ENCODE measurements around the gene LRP1B.

The LRP1B gene

DNA sequence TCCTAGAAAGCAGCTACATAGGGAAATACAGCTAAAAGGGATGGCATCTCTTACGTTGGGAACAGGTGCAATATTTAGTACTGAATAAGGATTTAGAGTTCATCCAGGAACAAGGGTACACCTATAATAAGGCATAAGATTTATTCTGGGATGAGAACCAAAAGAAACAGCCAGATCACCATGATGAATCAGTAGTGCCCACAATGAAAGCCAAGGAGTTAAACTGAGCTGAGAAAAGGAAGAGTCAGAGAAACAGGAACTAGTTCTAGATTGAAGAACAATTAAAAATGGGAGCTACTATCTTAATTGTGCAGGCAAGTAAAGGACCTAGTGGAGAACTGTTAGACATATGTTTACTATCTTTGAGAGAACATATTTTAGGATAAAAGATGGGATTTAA lies 692.3 kb downstream of the LRP1B start:
- no peak for DNase-seq (ENCODE audit: extremely low read depth, low read depth)
- TF ChIP-seq CTCF (IDR thresholded peaks at IDR 0.05; ENCODE audit: low read depth, low read length): no peak

DNA sequence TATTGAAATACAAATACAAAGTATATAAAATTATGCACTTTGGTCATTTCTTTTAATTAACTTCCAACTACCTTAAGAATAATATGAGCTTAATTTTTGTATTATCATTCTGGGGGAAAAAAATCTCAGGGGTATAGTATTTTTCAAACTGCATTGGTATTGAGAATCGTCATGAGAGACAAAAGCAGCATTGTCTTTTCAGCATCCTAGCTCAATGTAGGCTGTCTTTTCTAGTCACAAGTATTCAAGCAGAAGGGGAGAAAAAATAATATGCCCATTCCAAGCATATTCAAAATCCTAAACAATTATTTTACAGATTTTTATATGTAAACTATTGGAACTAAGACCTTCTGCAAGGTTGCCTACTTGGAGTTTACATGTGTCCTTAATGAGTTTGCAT lies 693.3 kb downstream of the LRP1B start:
- DNase-seq (ENCODE audit: extremely low read depth, low read depth): no peak
- TF ChIP-seq CTCF (IDR thresholded peaks at IDR 0.05; ENCODE audit: low read depth, low read length): no peak

DNA sequence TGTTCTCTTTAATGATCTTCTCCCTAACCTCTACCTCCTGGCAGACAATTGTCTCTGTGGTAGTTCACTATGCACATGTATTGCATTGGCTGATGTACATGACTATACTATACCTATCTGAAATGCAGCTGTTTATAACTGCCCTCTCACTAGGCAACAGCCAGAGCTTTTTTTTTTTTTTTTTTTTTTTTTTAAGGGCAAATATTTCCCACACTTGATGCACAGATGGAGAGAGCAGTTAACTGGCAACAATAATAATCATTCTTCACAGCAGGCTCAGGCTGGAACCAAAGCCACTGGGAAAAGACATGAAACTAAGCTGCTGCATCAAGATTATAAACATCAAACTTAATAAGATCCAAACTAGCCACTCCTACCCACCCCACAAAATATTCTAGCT lies 707.7 kb downstream of the LRP1B start:
- no peak for DNase-seq (ENCODE audit: extremely low read depth, low read depth)
- no peak for TF ChIP-seq CTCF (IDR thresholded peaks at IDR 0.05; ENCODE audit: low read depth, low read length)

- no peak for TF ChIP-seq CTCF (IDR thresholded peaks at IDR 0.05; ENCODE audit: low read depth, low read length)
- DNase-seq (ENCODE audit: extremely low read depth, low read depth): no peak
Measured at GRCh38 chr2:141417246-141417797, 713.5 kb downstream of the LRP1B start.

DNA sequence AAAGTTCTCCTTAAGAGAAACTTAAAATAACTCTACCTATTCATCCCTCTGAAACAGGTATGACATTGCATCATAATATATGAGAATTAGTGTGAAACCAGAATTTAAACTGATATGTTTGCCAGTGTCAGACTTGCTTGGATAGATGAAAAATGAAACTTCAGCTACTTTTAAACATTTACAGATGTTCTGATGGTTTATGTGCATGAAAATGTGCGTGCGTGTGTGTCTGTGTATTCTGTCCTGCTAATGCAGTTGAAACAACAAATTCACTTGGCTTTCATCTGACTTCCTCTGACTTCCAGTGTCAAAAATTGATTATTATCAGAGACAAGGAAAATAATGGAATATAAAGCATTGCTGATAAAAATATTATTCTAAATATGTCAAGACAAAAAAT lies 719.4 kb downstream of the LRP1B start:
- TF ChIP-seq CTCF (IDR thresholded peaks at IDR 0.05; ENCODE audit: low read depth, low read length): no peak
- no peak for DNase-seq (ENCODE audit: extremely low read depth, low read depth)

DNA sequence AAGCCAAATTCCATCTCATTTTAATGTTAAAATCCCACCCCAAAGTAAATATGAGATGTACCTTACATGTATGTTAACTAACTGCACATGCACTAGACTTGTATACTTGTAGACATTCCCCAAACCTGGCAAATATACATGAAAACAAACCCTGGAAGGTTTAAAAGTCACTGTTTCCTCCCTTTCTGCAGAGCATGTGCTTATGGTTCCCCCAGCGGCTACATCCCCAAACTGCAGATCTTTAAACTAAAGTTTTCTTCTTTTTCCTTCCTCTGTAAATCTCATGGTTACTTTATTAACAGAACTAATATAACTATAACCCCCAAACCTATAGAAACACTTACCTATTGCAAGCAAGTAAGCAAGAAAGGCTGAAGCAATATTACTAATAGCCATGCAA lies 731.5 kb downstream of the LRP1B start:
- peak; percentile 23 for TF ChIP-seq CTCF (IDR thresholded peaks at IDR 0.05; ENCODE audit: low read depth, low read length)
- no peak for DNase-seq (ENCODE audit: extremely low read depth, low read depth)

GRCh38 chr2:141393214-141393545 lies 737.6 kb downstream of the LRP1B start:
- no peak for DNase-seq (ENCODE audit: extremely low read depth, low read depth)
- TF ChIP-seq CTCF (IDR thresholded peaks at IDR 0.05; ENCODE audit: low read depth, low read length): no peak

Data from AG09319 (cell line).